HUES6 (cell line): Measurements from ENCODE around the gene C1orf94.

Experiments
- H3K27ac ChIP-seq: 2 replicates; pipeline ENCODE4 v1.7.0; 2013; ENCODE audit warnings: low read depth, mild to moderate bottlenecking, low read length, inconsistent platforms
- H3K27me3 ChIP-seq: 2 replicates; pipeline ENCODE4 v1.6.1; 2013; ENCODE audit warnings: low read length; ENCODE audit not compliant: control insufficient read depth, insufficient read depth
- H3K36me3 ChIP-seq: 2 replicates; pipeline ENCODE4 v1.6.1; 2013; ENCODE audit warnings: low read length; ENCODE audit not compliant: control insufficient read depth, insufficient read depth
- H3K4me1 ChIP-seq: 2 replicates; pipeline ENCODE4 v1.6.1; 2013; ENCODE audit warnings: low read length; ENCODE audit not compliant: control insufficient read depth, insufficient read depth
- H3K4me3 ChIP-seq: 2 replicates; pipeline ENCODE4 v1.5.1; 2013; ENCODE audit warnings: low read depth, low read length
- H3K9ac ChIP-seq: one replicate; pipeline ENCODE4 v1.6.1; 2013; ENCODE audit warnings: mild to moderate bottlenecking, low read length
- H3K9me3 ChIP-seq: 2 replicates; pipeline ENCODE4 v1.6.1; 2013; ENCODE audit warnings: low read depth, low read length; ENCODE audit not compliant: control insufficient read depth, insufficient read depth

The C1orf94 gene

GRCh38 chr1:34263406-34263805, 86.7 kb downstream of the C1orf94 start:
- Histone ChIP-seq H3K4me3 (no peak overlapping the region), H3K9me3 (no peaks in the 10 kb centered on the region), H3K36me3 (no peaks in the 10 kb centered on the region), H3K27me3 (peaks cover 20% of the 10 kb centered on the region), H3K27ac (no peak overlapping the region), H3K9ac (no peak overlapping the region), H3K4me1 (peaks cover 6% of the 10 kb centered on the region)

GRCh38 chr1:34265396-34265795, 88.7 kb downstream of the C1orf94 start:
- peaks cover 26% of the 10 kb centered on the region for H3K27me3 ChIP-seq
- H3K36me3 ChIP-seq, result no peaks in the 10 kb centered on the region
- H3K4me3 ChIP-seq, result no peak overlapping the region
- H3K27ac ChIP-seq, result no peak overlapping the region
- no peaks in the 10 kb centered on the region for H3K9me3 ChIP-seq
- peaks cover 6% of the 10 kb centered on the region for H3K4me1 ChIP-seq
- no peak overlapping the region for H3K9ac ChIP-seq

- H3K4me1 ChIP-seq, result peaks cover 6% of the 10 kb centered on the region
- no peaks in the 10 kb centered on the region for H3K36me3 ChIP-seq
- peak overlapping the region; percentile 22 for H3K4me3 ChIP-seq
- H3K9me3 ChIP-seq, result no peaks in the 10 kb centered on the region
- H3K9ac ChIP-seq, result no peak overlapping the region
- H3K27me3 ChIP-seq, result peaks cover 26% of the 10 kb centered on the region
- H3K27ac ChIP-seq, result no peak overlapping the region
These were observed 89.6 kb downstream of the C1orf94 start for GRCh38 chr1:34266127-34266951.

GRCh38 chr1:34267326-34267725, 90.6 kb downstream of the C1orf94 start:
- Histone ChIP-seq H3K4me1 (peaks cover 6% of the 10 kb centered on the region), H3K27me3 (peaks cover 26% of the 10 kb centered on the region), H3K4me3 (no peak overlapping the region), H3K36me3 (no peaks in the 10 kb centered on the region), H3K9me3 (no peaks in the 10 kb centered on the region), H3K27ac (no peak overlapping the region), H3K9ac (no peak overlapping the region)

GRCh38 chr1:34268311-34268954, 91.7 kb downstream of the C1orf94 start:
- peaks cover 26% of the 10 kb centered on the region for H3K27me3 ChIP-seq
- H3K36me3 ChIP-seq, result no peaks in the 10 kb centered on the region
- H3K27ac ChIP-seq, result no peak overlapping the region
- H3K4me1 ChIP-seq, result peaks cover 6% of the 10 kb centered on the region
- no peak overlapping the region for H3K4me3 ChIP-seq
- no peak overlapping the region for H3K9ac ChIP-seq
- H3K9me3 ChIP-seq, result no peaks in the 10 kb centered on the region
